ENCODE data around the gene HSD17B2.

The HSD17B2 gene

DNA sequence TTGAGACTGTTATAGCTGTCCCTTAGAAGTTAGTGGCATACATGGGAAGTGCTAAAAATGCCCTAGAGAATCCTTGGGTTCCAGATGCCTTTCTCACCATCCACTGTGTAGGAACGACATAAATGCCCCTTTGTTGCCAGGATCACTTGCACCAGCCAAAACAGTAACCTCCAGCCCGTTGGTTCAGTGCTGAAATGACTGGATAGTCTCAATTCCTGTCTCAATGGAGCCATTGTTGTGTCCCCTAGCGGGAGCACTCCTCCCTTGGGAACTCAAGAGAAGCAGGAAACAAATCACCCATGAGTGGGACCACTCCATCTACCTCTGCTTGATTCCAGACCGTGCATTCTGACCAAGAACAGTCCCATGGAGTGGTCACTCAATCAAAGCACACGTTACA is 111.9 kb downstream of the HSD17B2 start:
- H3K79me2 ChIP-seq (ENCODE audit: control insufficient read depth, low read length): no peaks in the 10 kb centered on the region
- no peaks in the 10 kb centered on the region for H3K4me1 ChIP-seq (ENCODE audit: control insufficient read depth, low read length)
- peaks cover 56% of the 10 kb centered on the region for H3K36me3 ChIP-seq (ENCODE audit: control insufficient read depth, low read length)
- H3K9me3 ChIP-seq (ENCODE audit: control insufficient read depth, insufficient read depth, low read length): no peaks in the 10 kb centered on the region
- H3K4me3 ChIP-seq (ENCODE audit: low read length): no peak overlapping the region
- no peaks in the 10 kb centered on the region for H3F3A ChIP-seq (ENCODE audit: control insufficient read depth, insufficient read depth)
- no peak overlapping the region for H3K27ac ChIP-seq (ENCODE audit: low read depth, low read length)
- H4K20me1 ChIP-seq (ENCODE audit: control insufficient read depth, insufficient read depth, low read depth, low read length): no peaks in the 10 kb centered on the region
- no peaks in the 10 kb centered on the region for H3K27me3 ChIP-seq (ENCODE audit: control insufficient read depth, low read length)
- H3K4me2 ChIP-seq (ENCODE audit: low read length): no peak overlapping the region
- H3K9me2 ChIP-seq (replicated peaks; ENCODE audit: control insufficient read depth, low read length): no peaks in the 10 kb centered on the region
- no peak for TF ChIP-seq EZH2phosphoT487 (IDR thresholded peaks at IDR 0.05; ENCODE audit: borderline replicate concordance, low read length)

DNA sequence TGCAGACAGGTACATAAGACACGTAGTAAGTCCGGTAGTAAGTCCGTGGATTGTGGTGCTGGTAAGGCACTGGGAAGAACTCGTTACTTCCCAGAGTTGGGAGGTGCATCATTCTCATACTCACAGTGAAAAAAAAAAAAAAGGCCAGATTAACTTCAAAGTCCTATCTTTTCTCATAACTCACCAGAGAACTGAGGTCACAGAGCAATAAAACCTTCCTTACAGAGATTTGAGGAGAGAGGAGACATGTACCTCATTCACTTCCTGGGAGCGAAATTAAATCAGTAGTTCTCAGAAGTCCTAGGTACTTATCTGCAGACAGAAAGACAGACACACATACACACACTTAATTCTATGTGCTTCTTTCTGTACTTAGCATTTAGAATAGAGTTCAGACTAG is 112.5 kb downstream of the HSD17B2 start:
- no peak overlapping the region for H3K27ac ChIP-seq (ENCODE audit: low read depth, low read length)
- H3K27me3 ChIP-seq (ENCODE audit: control insufficient read depth, low read length): no peaks in the 10 kb centered on the region
- no peaks in the 10 kb centered on the region for H4K20me1 ChIP-seq (ENCODE audit: control insufficient read depth, insufficient read depth, low read depth, low read length)
- H3K9me2 ChIP-seq (replicated peaks; ENCODE audit: control insufficient read depth, low read length): no peaks in the 10 kb centered on the region
- no peak overlapping the region for H3K4me2 ChIP-seq (ENCODE audit: low read length)
- H3K4me1 ChIP-seq (ENCODE audit: control insufficient read depth, low read length): no peaks in the 10 kb centered on the region
- H3K36me3 ChIP-seq (ENCODE audit: control insufficient read depth, low read length): peaks cover 61% of the 10 kb centered on the region
- no peaks in the 10 kb centered on the region for H3K9me3 ChIP-seq (ENCODE audit: control insufficient read depth, insufficient read depth, low read length)
- H3K79me2 ChIP-seq (ENCODE audit: control insufficient read depth, low read length): peaks cover 4% of the 10 kb centered on the region; the same call in 1 of the 2 replicates
- no peaks in the 10 kb centered on the region for H3F3A ChIP-seq (ENCODE audit: control insufficient read depth, insufficient read depth)
- no peak for TF ChIP-seq EZH2phosphoT487 (IDR thresholded peaks at IDR 0.05; ENCODE audit: borderline replicate concordance, low read length)
- TF ChIP-seq, protein P1, sequence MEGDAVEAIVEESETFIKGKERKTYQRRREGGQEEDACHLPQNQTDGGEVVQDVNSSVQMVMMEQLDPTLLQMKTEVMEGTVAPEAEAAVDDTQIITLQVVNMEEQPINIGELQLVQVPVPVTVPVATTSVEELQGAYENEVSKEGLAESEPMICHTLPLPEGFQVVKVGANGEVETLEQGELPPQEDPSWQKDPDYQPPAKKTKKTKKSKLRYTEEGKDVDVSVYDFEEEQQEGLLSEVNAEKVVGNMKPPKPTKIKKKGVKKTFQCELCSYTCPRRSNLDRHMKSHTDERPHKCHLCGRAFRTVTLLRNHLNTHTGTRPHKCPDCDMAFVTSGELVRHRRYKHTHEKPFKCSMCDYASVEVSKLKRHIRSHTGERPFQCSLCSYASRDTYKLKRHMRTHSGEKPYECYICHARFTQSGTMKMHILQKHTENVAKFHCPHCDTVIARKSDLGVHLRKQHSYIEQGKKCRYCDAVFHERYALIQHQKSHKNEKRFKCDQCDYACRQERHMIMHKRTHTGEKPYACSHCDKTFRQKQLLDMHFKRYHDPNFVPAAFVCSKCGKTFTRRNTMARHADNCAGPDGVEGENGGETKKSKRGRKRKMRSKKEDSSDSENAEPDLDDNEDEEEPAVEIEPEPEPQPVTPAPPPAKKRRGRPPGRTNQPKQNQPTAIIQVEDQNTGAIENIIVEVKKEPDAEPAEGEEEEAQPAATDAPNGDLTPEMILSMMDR (IDR thresholded peaks at IDR 0.05; ENCODE audit: low read depth, low read length, poor library complexity, severe bottlenecking): no peak
- no peak overlapping the region for H3K4me3 ChIP-seq (ENCODE audit: low read length)
